H1 (cell line): ENCODE measurements around the gene H1-8. TPM values are rescaled to one million over a fixed set of nuclear protein-coding genes. Genes with fewer than 3 reads are reported as not detected.

Experiments
- CTCF ChIA-PET: fragments of 300-600 bp; sonication (Branson Sonifier 250); formaldehyde crosslinking; loops from one replicate; lab custom pipeline; 2021; ENCODE audit not compliant: partially characterized antibody; lab: Charles Lee
- POLR2A ChIA-PET: fragments of 300-600 bp; sonication (Branson Sonifier 250); formaldehyde crosslinking; loops from one replicate; lab custom pipeline; 2021; ENCODE audit warnings: inconsistent platforms; ENCODE audit not compliant: partially characterized antibody; lab: Charles Lee
- DNase-seq, 2 experiments: peaks; one replicate each; pipeline versions ENCODE4 v3.0.0 to v3.0.0-alpha.2; 2010 to 2022; ENCODE audit warnings: low spot score in 2 of 2, low read depth in 1 of 2, mixed read lengths in 1 of 2
- FAIRE-seq: peaks from 2 replicates; lab custom pipeline; 2011; peaks lifted over from hg19 to GRCh38; lab: Jason Lieb, UNC
- H2AFZ ChIP-seq: 2 replicates; pipeline ENCODE4 v1.8.1; 2012; ENCODE audit warnings: low read length, inconsistent platforms
- H2AK5ac ChIP-seq: 2 replicates; pipeline ENCODE4 v1.6.1; 2013; ENCODE audit warnings: low read depth, low read length
- H2BK120ac ChIP-seq: replicated peaks from 2 replicates; pipeline ENCODE3; 2013; ENCODE audit warnings: low read depth, low read length, inconsistent platforms
- H2BK12ac ChIP-seq: 2 replicates; pipeline ENCODE4 v1.6.1; 2013; ENCODE audit warnings: low read depth, low read length
- H2BK15ac ChIP-seq: 2 replicates; pipeline ENCODE4 v1.6.1; 2013; ENCODE audit warnings: low read length
- H2BK20ac ChIP-seq: 2 replicates; pipeline ENCODE4 v1.6.1; 2013; ENCODE audit warnings: low read length
- H2BK5ac ChIP-seq: 2 replicates; pipeline ENCODE4 v1.6.1; 2013; ENCODE audit warnings: low read depth, low read length
- H3K14ac ChIP-seq: 2 replicates; pipeline ENCODE4 v1.6.1; 2013; ENCODE audit warnings: inconsistent platforms; ENCODE audit not compliant: insufficient read length
- H3K18ac ChIP-seq: 2 replicates; pipeline ENCODE4 v1.6.1; 2013; ENCODE audit warnings: low read length; ENCODE audit errors: extremely low read depth
- H3K23ac ChIP-seq: 2 replicates; pipeline ENCODE4 v1.6.1; 2013; ENCODE audit warnings: inconsistent platforms; ENCODE audit not compliant: insufficient read length
- H3K23me2 ChIP-seq: 2 replicates; pipeline ENCODE4 v1.6.1; 2013; ENCODE audit warnings: low read depth, low read length
- H3K27ac ChIP-seq: 2 replicates; pipeline ENCODE4 v1.6.1; 2011; ENCODE audit warnings: low read depth, low read length, inconsistent platforms
- H3K27me3 ChIP-seq, 4 experiments: replicated peaks in 1 of 4; 1 replicate in 1 of 4; 2 replicates in 3 of 4; pipeline versions ENCODE4 v1.6.1 to v1.8.1; 2011 to 2013; ENCODE audit warnings: low read length in 3 of 4, mild to moderate bottlenecking in 3 of 4, inconsistent platforms in 2 of 4, mixed read lengths in 2 of 4, moderate library complexity in 1 of 4; ENCODE audit not compliant: control insufficient read depth in 3 of 4, insufficient read depth in 3 of 4; ENCODE audit errors: extremely low read depth in 1 of 4
- H3K36me3 ChIP-seq, 4 experiments: 2 replicates each; pipeline versions ENCODE4 v1.6.1 to v1.8.1; 2011 to 2013; ENCODE audit warnings: mild to moderate bottlenecking in 4 of 4, low read length in 3 of 4, moderate library complexity in 2 of 4, control low read depth in 1 of 4, inconsistent platforms in 1 of 4; ENCODE audit not compliant: insufficient read depth in 4 of 4, control insufficient read depth in 2 of 4
- H3K4ac ChIP-seq: replicated peaks from 2 replicates; pipeline ENCODE3; 2013; ENCODE audit warnings: low read length, low read depth, mixed read lengths, inconsistent platforms; ENCODE audit not compliant: insufficient read length
- H3K4me1 ChIP-seq, 4 experiments: replicated peaks in 1 of 4; 1 replicate in 1 of 4; 2 replicates in 3 of 4; pipeline versions ENCODE4 v1.6.1 to v1.8.1; 2011 to 2013; ENCODE audit warnings: low read length in 3 of 4, inconsistent platforms in 2 of 4, mixed read lengths in 1 of 4; ENCODE audit not compliant: insufficient read depth in 4 of 4, control insufficient read depth in 3 of 4
- H3K4me2 ChIP-seq, 2 experiments: 2 replicates each; pipeline versions ENCODE4 v1.6.1 to v1.8.1; 2011 to 2013; ENCODE audit warnings: low read depth in 2 of 2, low read length in 2 of 2, control low read depth in 1 of 2, inconsistent platforms in 1 of 2, mild to moderate bottlenecking in 1 of 2; ENCODE audit not compliant: insufficient read depth in 1 of 2
- H3K4me3 ChIP-seq, 4 experiments: fragments of 200-600, 300-600 bp in 1 of 4; sonication (generic), shearing (Covaris generic), sonication (Bioruptor Twin) in 1 of 4; 2 replicates each; pipeline versions ENCODE4 v1.5.1 to v1.8.1; 2011 to 2016; ENCODE audit warnings: low read length in 4 of 4, low read depth in 3 of 4, control low read depth in 2 of 4, inconsistent platforms in 2 of 4, mild to moderate bottlenecking in 2 of 4, mixed read lengths in 1 of 4, moderate library complexity in 1 of 4; ENCODE audit not compliant: insufficient read depth in 2 of 4; ENCODE audit errors: extremely low read depth in 1 of 4
- H3K56ac ChIP-seq: replicated peaks from 2 replicates; pipeline ENCODE3; 2013; ENCODE audit warnings: low read depth, mild to moderate bottlenecking, mixed read lengths, low read length, inconsistent platforms; ENCODE audit not compliant: insufficient read length
- H3K79me1 ChIP-seq: 2 replicates; pipeline ENCODE4 v1.6.1; 2013; ENCODE audit warnings: low read depth, low read length, control low read depth
- H3K79me2 ChIP-seq, 2 experiments: 2 replicates each; pipeline versions ENCODE4 v1.6.1 to v1.8.1; 2012 to 2013; ENCODE audit warnings: low read length in 2 of 2, mild to moderate bottlenecking in 2 of 2, inconsistent platforms in 1 of 2; ENCODE audit not compliant: insufficient read depth in 2 of 2, control insufficient read depth in 1 of 2
- H3K9ac ChIP-seq, 4 experiments: replicated peaks in 1 of 4; 1 replicate in 1 of 4; 2 replicates in 3 of 4; pipeline versions ENCODE4 v1.6.1 to v1.8.1; 2011 to 2013; ENCODE audit warnings: low read depth in 3 of 4, low read length in 3 of 4, control low read depth in 2 of 4, mild to moderate bottlenecking in 2 of 4, moderate library complexity in 2 of 4, inconsistent platforms in 1 of 4; ENCODE audit errors: extremely low read depth in 1 of 4
- H3K9me3 ChIP-seq, 2 experiments: 2 replicates each; pipeline versions ENCODE4 v1.6.1 to v1.8.1; 2012 to 2013; ENCODE audit warnings: mild to moderate bottlenecking in 2 of 2, moderate library complexity in 2 of 2, control low read depth in 1 of 2, inconsistent platforms in 1 of 2, low read depth in 1 of 2, low read length in 1 of 2, mixed read lengths in 1 of 2; ENCODE audit not compliant: insufficient read depth in 2 of 2
- H4K20me1 ChIP-seq, 2 experiments: replicated peaks in 1 of 2; 2 replicates each; pipeline versions ENCODE3 to v1.8.1; 2011 to 2013; ENCODE audit warnings: inconsistent platforms in 2 of 2, low read length in 2 of 2, mild to moderate bottlenecking in 1 of 2; ENCODE audit not compliant: insufficient read depth in 2 of 2, control insufficient read depth in 1 of 2
- H4K5ac ChIP-seq: 2 replicates; pipeline ENCODE4 v1.6.1; 2013; ENCODE audit warnings: low read length, low read depth, mixed read lengths, inconsistent platforms; ENCODE audit not compliant: insufficient read length
- H4K8ac ChIP-seq: 2 replicates; pipeline ENCODE4 v1.8.0; 2013; ENCODE audit warnings: mild to moderate bottlenecking, moderate library complexity, low read length, inconsistent platforms; ENCODE audit not compliant: insufficient read depth; ENCODE audit errors: extremely low read depth
- H4K91ac ChIP-seq: replicated peaks from 2 replicates; pipeline ENCODE3; 2013; ENCODE audit warnings: low read length, mixed read lengths, inconsistent platforms; ENCODE audit not compliant: insufficient read length
- ASH2L ChIP-seq: fragments of 200-600, 300-600 bp; sonication (generic); IDR thresholded peaks from one replicate; pipeline ENCODE4 v1.7.1; 2017; ENCODE audit warnings: low read length
- BCL11A ChIP-seq, 2 experiments: IDR thresholded peaks; one replicate each; pipeline ENCODE4 v1.6.1; 2011; ENCODE audit warnings: low read depth in 2 of 2, low read length in 2 of 2, mild to moderate bottlenecking in 2 of 2
- BRCA1 ChIP-seq: IDR thresholded peaks from 2 replicates; pipeline ENCODE4 v1.6.1; 2012; ENCODE audit warnings: low read depth, low read length, improper control_type of control experiment
- CTBP2 ChIP-seq: IDR thresholded peaks from 2 replicates; pipeline ENCODE4 v1.7.0; 2011; ENCODE audit warnings: borderline replicate concordance, mild to moderate bottlenecking, moderate library complexity, mixed read lengths, low read length; ENCODE audit not compliant: insufficient read depth, insufficient read length
- FOSL1 ChIP-seq: IDR thresholded peaks from 2 replicates; pipeline ENCODE4 v1.6.1; 2011; ENCODE audit warnings: mild to moderate bottlenecking, low read depth, low read length, moderate library complexity; ENCODE audit not compliant: insufficient read depth
- GABPA ChIP-seq: IDR thresholded peaks from 2 replicates; pipeline ENCODE4 v1.6.1; 2011; ENCODE audit warnings: mild to moderate bottlenecking, low read length, moderate library complexity, borderline replicate concordance; ENCODE audit not compliant: insufficient read depth
- MAFK ChIP-seq: IDR thresholded peaks from 2 replicates; pipeline ENCODE4 v1.6.1; 2012; ENCODE audit warnings: low read depth, mild to moderate bottlenecking, improper control_type of control experiment, low read length
- NANOG ChIP-seq: IDR thresholded peaks from 2 replicates; pipeline ENCODE4 v1.6.1; 2011; ENCODE audit warnings: low read length, low read depth, mild to moderate bottlenecking, inconsistent platforms; ENCODE audit not compliant: insufficient read depth, poor library complexity, severe bottlenecking
- PHF8 ChIP-seq: fragments of 200-600 bp; sonication (generic); conservative IDR thresholded peaks from 2 replicates; pipeline ENCODE4 v1.7.1; 2012; ENCODE audit warnings: low read depth, mild to moderate bottlenecking, inconsistent platforms, low read length, moderate library complexity
- SIN3A ChIP-seq, 2 experiments: IDR thresholded peaks in 1 of 2; conservative IDR thresholded peaks in 1 of 2; 2 replicates each; pipeline ENCODE4 v1.6.1; 2011 to 2012; ENCODE audit warnings: low read length in 2 of 2, improper control_type of control experiment in 1 of 2, low read depth in 1 of 2, mild to moderate bottlenecking in 1 of 2
- WGBS, 2 experiments: shearing (Covaris generic) in 1 of 2; methylation state at CpG; one replicate each; pipeline versions ENCODE4 v1.1.6 to v1.1.7; 2013 to 2015; ENCODE audit warnings: low lambda C conversion rate in 2 of 2, mixed read lengths in 2 of 2, inconsistent platforms in 1 of 2, low coverage in 1 of 2, missing lambda C conversion rate in 1 of 2; ENCODE audit not compliant: insufficient replicate concordance in 2 of 2, insufficient coverage in 1 of 2, insufficient read length in 1 of 2; ENCODE audit errors: extremely low coverage in 1 of 2, missing lambda C conversion rate in 1 of 2; 5-methylcytosine and 5-hydroxymethylcytosine counted together
- polyA plus RNA-seq, 7 experiments: library from polyadenylated mRNA; depleted of rRNA in 3 of 7; stranded (reverse) in 5 of 7; unstranded in 2 of 7; fragments of >200 nt in 5 of 7; fragments of 200-250 nt in 2 of 7; gene quantifications; 1 replicate in 5 of 7; 2 replicates in 1 of 7; 4 replicates in 1 of 7; pipeline versions ENCODE4 v1.2.1 to v1.2.3, GENCODE V29; 2011 to 2013; ENCODE audit warnings: missing spikeins in 2 of 7, mixed read lengths in 2 of 7
- total RNA-seq: library from RNA; stranded (reverse); fragmentation: NEBNext Ultra II Directional; extraction: Animal tissue kit (Norgen Biotek cat#: 25700); gene quantifications from 2 replicates; pipeline ENCODE4 v1.2.1, GENCODE V29; 2021

Gene H1-8
- total and polyA plus RNA-seq, 2 of the 8 experiments (the other 6 are each of a cell fraction or from before 2014, with no cell fraction given), result not detected

- Histone ChIP-seq H2BK15ac (no peak overlapping the region), H2BK120ac (no peak overlapping the region), H2BK20ac (no peak overlapping the region), H3K27me3 (no peaks in the 10 kb centered on the region), H3K23me2 (no peaks in the 10 kb centered on the region), H3K14ac (no peak overlapping the region), H4K91ac (no peak overlapping the region), H3K27ac (no peak overlapping the region), H3K79me1 (0 out of 2 replicates have a peak, but pooled peaks cover 2% of the 10 kb centered on the region), H4K5ac (no peak overlapping the region), H4K8ac (peak overlapping the region; percentile 17; the same call in 1 of the 2 replicates), H4K20me1 (peaks cover 0 to 1% of the 10 kb centered on the region in 2 experiments), H2AFZ (no peak overlapping the region), H3K4me3 (no peak overlapping the region), H3K23ac (no peak overlapping the region), H3K79me2 (no peaks in the 10 kb centered on the region), H2BK5ac (no peak overlapping the region), H3K4ac (no peak overlapping the region), H2BK12ac (no peak overlapping the region), H3K4me1 (peaks cover 0 to 14% (median under 1%) of the 10 kb centered on the region in 4 experiments; a peak in 4 of 7 replicates), H3K9ac (no peak overlapping the region), H3K36me3 (no peaks in the 10 kb centered on the region), H3K9me3 (no peaks in the 10 kb centered on the region), H3K56ac (no peak overlapping the region), H3K18ac (no peak overlapping the region), H2AK5ac (no peak overlapping the region), H3K4me2 (no peak overlapping the region)
- 90% methylated on average over 20 of the region's 21 CpGs; no CpG with 5 or more reads in 1 of the 2 experiments for WGBS, 2 experiments
- TF ChIP-seq PHF8 (no peak), CTBP2 (no peak), GABPA (no peak), FOSL1 (no peak), NANOG (no peak), MAFK (no peak), BCL11A (IDR thresholded peaks at IDR 0.05; ENCODE audit: low read depth in 2 of 2, low read length in 2 of 2) (no peak), ASH2L (no peak), SIN3A (conservative IDR thresholded peaks at IDR 0.05 in 1 of 2, IDR thresholded peaks at IDR 0.05 in 1 of 2; ENCODE audit: low read depth in 1 of 2, low read length in 2 of 2) (no peak), BRCA1 (no peak)
- ChIA-PET POLR2A (no interaction called here), CTCF (interaction anchor here (1.5 to 5.1 kb wide), 5 partner anchors 9 to 364 kb away, joined by 6 to 19 read pairs (median 10); no protein-coding TSS in a partner anchor)
- FAIRE-seq, result no peak
- DNase-seq, result no peak
Measured at GRCh38 chr3:129577925-129578786, 35.2 kb downstream of the H1-8 start.
